WTC11 (cell line): ENCODE measurements around the gene SLC22A7. TPM values are rescaled to one million over a fixed set of nuclear protein-coding genes. Genes with fewer than 3 reads are reported as not detected.

ENCODE experiments used
- ATAC-seq: fragments of 200-7000 bp; cut with Tn5 transposase; 2 replicates; pipeline ENCODE4 v1.10.0; 2021; ENCODE audit warnings: mild to moderate bottlenecking, moderate library complexity
- CTCF ChIA-PET: fragments of 300-600 bp; sonication (Branson Sonifier 250); formaldehyde crosslinking; loops from one replicate; lab custom pipeline; 2021; ENCODE audit warnings: antibody characterized with exemption; lab: Charles Lee
- POLR2A ChIA-PET: fragments of 350-600 bp; sonication (Branson Sonifier 250); formaldehyde crosslinking; loops from one replicate; lab custom pipeline; 2021; ENCODE audit warnings: antibody characterized with exemption; lab: Charles Lee
- DNase-seq: peaks from one replicate; pipeline ENCODE4 v3.0.0; 2021; ENCODE audit warnings: low spot score
- H3K27ac Mint-ChIP-seq: 2 replicates; pipeline ENCODE4 v1.8.0; 2021; ENCODE audit warnings: mixed read lengths
- H3K27me3 Mint-ChIP-seq: 2 replicates; pipeline ENCODE4 v1.8.0; 2021; ENCODE audit warnings: low read depth, mild to moderate bottlenecking, moderate library complexity, mixed read lengths
- H3K36me3 Mint-ChIP-seq: 2 replicates; pipeline ENCODE4 v1.8.0; 2021; ENCODE audit warnings: mixed read lengths
- H3K4me1 Mint-ChIP-seq: 2 replicates; pipeline ENCODE4 v1.8.0; 2022; ENCODE audit warnings: mixed read lengths
- H3K4me3 Mint-ChIP-seq: 2 replicates; pipeline ENCODE4 v1.8.0; 2021; ENCODE audit warnings: mild to moderate bottlenecking, moderate library complexity, mixed read lengths
- H3K9me3 Mint-ChIP-seq: 2 replicates; pipeline ENCODE4 v1.8.0; 2021; ENCODE audit warnings: mixed read lengths
- ELF4 ChIP-seq: sonication (generic); formaldehyde crosslinking; IDR thresholded peaks from 2 replicates; pipeline ENCODE4 v1.8.1; 2022; ENCODE audit warnings: low read depth, mild to moderate bottlenecking, moderate library complexity, missing genetic modification reagents
- FOXP1 ChIP-seq: sonication (generic); formaldehyde crosslinking; IDR thresholded peaks from 2 replicates; pipeline ENCODE4 v1.8.0; 2022; ENCODE audit warnings: missing genetic modification reagents, mild to moderate bottlenecking, moderate library complexity, borderline replicate concordance
- IRF2 ChIP-seq: sonication (generic); formaldehyde crosslinking; IDR thresholded peaks from 2 replicates; pipeline ENCODE4 v1.8.0; 2022; ENCODE audit warnings: low read depth, missing genetic modification reagents, borderline replicate concordance
- MLX ChIP-seq: sonication (generic); formaldehyde crosslinking; IDR thresholded peaks from 2 replicates; pipeline ENCODE4 v1.8.1; 2023; ENCODE audit warnings: mild to moderate bottlenecking, missing genetic modification reagents, moderate library complexity
- NFYB ChIP-seq: sonication (generic); formaldehyde crosslinking; conservative IDR thresholded peaks from 2 replicates; pipeline ENCODE4 v1.8.0; 2022; ENCODE audit warnings: low read depth, missing genetic modification reagents
- NR1H2 ChIP-seq: sonication (generic); formaldehyde crosslinking; IDR thresholded peaks from 2 replicates; pipeline ENCODE4 v1.9.0; 2021; ENCODE audit warnings: mild to moderate bottlenecking, moderate library complexity, missing genetic modification reagents
- PRDM15 ChIP-seq: sonication (generic); formaldehyde crosslinking; IDR thresholded peaks from 2 replicates; pipeline ENCODE4 v1.8.0; 2022; ENCODE audit warnings: missing genetic modification reagents
- PREB ChIP-seq: sonication (generic); formaldehyde crosslinking; IDR thresholded peaks from 2 replicates; pipeline ENCODE4 v1.8.1; 2022; ENCODE audit warnings: mild to moderate bottlenecking, missing genetic modification reagents, moderate library complexity, borderline replicate concordance
- ZNF219 ChIP-seq: sonication (generic); formaldehyde crosslinking; IDR thresholded peaks from 2 replicates; pipeline ENCODE4 v1.8.0; 2023; ENCODE audit warnings: missing genetic modification reagents, mild to moderate bottlenecking, borderline replicate concordance
- ZNF281 ChIP-seq: sonication (generic); formaldehyde crosslinking; IDR thresholded peaks from 2 replicates; pipeline ENCODE4 v1.8.0; 2023; ENCODE audit warnings: mild to moderate bottlenecking, missing genetic modification reagents
- ZNF317 ChIP-seq: sonication (generic); formaldehyde crosslinking; IDR thresholded peaks from 2 replicates; pipeline ENCODE4 v1.8.1; 2023; ENCODE audit warnings: low read depth, mild to moderate bottlenecking, moderate library complexity, missing genetic modification reagents, borderline replicate concordance
- ZNF512 ChIP-seq: sonication (generic); formaldehyde crosslinking; IDR thresholded peaks from 2 replicates; pipeline ENCODE4 v1.8.1; 2022; ENCODE audit warnings: missing genetic modification reagents, borderline replicate concordance
- total RNA-seq: library from RNA; stranded (reverse); gene quantifications from 3 replicates; pipeline ENCODE4 v1.2.3, GENCODE V29; 2021
- TF ChIP-seq, protein P1 (sequence below): sonication (generic); formaldehyde crosslinking; IDR thresholded peaks from 2 replicates; pipeline ENCODE4 v1.8.1; 2022; ENCODE audit warnings: low read depth, missing genetic modification reagents, borderline replicate concordance
- TF ChIP-seq, protein P2 (sequence below): sonication (generic); formaldehyde crosslinking; conservative IDR thresholded peaks from 2 replicates; pipeline ENCODE4 v1.8.1; 2023; ENCODE audit warnings: mild to moderate bottlenecking, low read depth, missing genetic modification reagents, moderate library complexity
- TF ChIP-seq, protein P3 (sequence below): fragments of 250-450 bp; sonication (Bioruptor Pico); IDR thresholded peaks from 2 replicates; pipeline ENCODE4 v2.1.2; 2022; ENCODE audit warnings: mild to moderate bottlenecking, moderate library complexity

SLC22A7 gene
- total RNA-seq, 1 experiment from 2014 or later = not detected

- TF ChIP-seq ZNF512 = no peak
- no peak for TF ChIP-seq PREB (CRISPR knock-in tag)
- TF ChIP-seq FOXP1 (CRISPR knock-in tag) = no peak
- TF ChIP-seq, protein P1, sequence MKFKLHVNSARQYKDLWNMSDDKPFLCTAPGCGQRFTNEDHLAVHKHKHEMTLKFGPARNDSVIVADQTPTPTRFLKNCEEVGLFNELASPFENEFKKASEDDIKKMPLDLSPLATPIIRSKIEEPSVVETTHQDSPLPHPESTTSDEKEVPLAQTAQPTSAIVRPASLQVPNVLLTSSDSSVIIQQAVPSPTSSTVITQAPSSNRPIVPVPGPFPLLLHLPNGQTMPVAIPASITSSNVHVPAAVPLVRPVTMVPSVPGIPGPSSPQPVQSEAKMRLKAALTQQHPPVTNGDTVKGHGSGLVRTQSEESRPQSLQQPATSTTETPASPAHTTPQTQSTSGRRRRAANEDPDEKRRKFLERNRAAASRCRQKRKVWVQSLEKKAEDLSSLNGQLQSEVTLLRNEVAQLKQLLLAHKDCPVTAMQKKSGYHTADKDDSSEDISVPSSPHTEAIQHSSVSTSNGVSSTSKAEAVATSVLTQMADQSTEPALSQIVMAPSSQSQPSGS = no peak
- TF ChIP-seq, protein P2, sequence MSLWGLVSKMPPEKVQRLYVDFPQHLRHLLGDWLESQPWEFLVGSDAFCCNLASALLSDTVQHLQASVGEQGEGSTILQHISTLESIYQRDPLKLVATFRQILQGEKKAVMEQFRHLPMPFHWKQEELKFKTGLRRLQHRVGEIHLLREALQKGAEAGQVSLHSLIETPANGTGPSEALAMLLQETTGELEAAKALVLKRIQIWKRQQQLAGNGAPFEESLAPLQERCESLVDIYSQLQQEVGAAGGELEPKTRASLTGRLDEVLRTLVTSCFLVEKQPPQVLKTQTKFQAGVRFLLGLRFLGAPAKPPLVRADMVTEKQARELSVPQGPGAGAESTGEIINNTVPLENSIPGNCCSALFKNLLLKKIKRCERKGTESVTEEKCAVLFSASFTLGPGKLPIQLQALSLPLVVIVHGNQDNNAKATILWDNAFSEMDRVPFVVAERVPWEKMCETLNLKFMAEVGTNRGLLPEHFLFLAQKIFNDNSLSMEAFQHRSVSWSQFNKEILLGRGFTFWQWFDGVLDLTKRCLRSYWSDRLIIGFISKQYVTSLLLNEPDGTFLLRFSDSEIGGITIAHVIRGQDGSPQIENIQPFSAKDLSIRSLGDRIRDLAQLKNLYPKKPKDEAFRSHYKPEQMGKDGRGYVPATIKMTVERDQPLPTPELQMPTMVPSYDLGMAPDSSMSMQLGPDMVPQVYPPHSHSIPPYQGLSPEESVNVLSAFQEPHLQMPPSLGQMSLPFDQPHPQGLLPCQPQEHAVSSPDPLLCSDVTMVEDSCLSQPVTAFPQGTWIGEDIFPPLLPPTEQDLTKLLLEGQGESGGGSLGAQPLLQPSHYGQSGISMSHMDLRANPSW (CRISPR knock-in tag) = no peak
- no peak for TF ChIP-seq IRF2
- no peak for TF ChIP-seq ZNF281
- TF ChIP-seq NR1H2 (CRISPR knock-in tag) = no peak
- no peak for TF ChIP-seq NFYB (CRISPR knock-in tag)
- TF ChIP-seq, protein P3, sequence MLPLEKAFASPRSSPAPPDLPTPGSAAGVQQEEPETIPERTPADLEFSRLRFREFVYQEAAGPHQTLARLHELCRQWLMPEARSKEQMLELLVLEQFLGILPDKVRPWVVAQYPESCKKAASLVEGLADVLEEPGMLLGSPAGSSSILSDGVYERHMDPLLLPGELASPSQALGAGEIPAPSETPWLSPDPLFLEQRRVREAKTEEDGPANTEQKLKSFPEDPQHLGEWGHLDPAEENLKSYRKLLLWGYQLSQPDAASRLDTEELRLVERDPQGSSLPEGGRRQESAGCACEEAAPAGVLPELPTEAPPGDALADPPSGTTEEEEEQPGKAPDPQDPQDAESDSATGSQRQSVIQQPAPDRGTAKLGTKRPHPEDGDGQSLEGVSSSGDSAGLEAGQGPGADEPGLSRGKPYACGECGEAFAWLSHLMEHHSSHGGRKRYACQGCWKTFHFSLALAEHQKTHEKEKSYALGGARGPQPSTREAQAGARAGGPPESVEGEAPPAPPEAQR = no peak
- no peak for TF ChIP-seq ELF4
- TF ChIP-seq MLX (CRISPR knock-in tag) = no peak
- TF ChIP-seq ZNF219 (CRISPR knock-in tag) = no peak
- TF ChIP-seq ZNF317 (CRISPR knock-in tag) = no peak
- no peak for TF ChIP-seq PRDM15
- Mint-ChIP-seq H3K9me3 (no peaks in the 10 kb centered on the region), H3K27ac (no peak overlapping the region; the same call in 1 of the 2 replicates), H3K4me3 (no peak overlapping the region), H3K36me3 (no peaks in the 10 kb centered on the region), H3K27me3 (no peaks in the 10 kb centered on the region), H3K4me1 (peaks cover 17% of the 10 kb centered on the region)
- POLR2A ChIA-PET = interaction anchor here (1.1 to 1.6 kb wide), 2 partner anchors 11 to 198 kb away, joined by 3 to 6 read pairs; partner anchors contain the start of genes KLC4 and MRPL2
- DNase-seq (no peak), ATAC-seq (peak; percentile 40)
- CTCF ChIA-PET = interaction anchor here (0.6 kb wide), 1 partner anchor 247 kb away, joined by 4 read pairs; no protein-coding TSS in a partner anchor
Observed at GRCh38 chr6:43257367-43258145, 40.5 kb upstream of the SLC22A7 start.
